Measurements from ENCODE around the gene WASHC1. TPM values are rescaled to one million over a fixed set of nuclear protein-coding genes. Genes with fewer than 3 reads are reported as not detected.
"Not testable (repeated sequence)": the region's sequence is repeated elsewhere in the genome, so short reads cannot be mapped to it uniquely, and the experiment has no call there.

WASHC1 gene, protein sequence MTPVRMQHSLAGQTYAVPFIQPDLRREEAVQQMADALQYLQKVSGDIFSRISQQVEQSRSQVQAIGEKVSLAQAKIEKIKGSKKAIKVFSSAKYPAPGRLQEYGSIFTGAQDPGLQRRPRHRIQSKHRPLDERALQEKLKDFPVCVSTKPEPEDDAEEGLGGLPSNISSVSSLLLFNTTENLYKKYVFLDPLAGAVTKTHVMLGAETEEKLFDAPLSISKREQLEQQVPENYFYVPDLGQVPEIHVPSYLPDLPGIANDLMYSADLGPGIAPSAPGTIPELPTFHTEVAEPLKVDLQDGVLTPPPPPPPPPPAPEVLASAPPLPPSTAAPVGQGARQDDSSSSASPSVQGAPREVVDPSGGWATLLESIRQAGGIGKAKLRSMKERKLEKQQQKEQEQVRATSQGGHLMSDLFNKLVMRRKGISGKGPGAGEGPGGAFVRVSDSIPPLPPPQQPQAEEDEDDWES
- 7.6 TPM for total RNA-seq

DNA sequence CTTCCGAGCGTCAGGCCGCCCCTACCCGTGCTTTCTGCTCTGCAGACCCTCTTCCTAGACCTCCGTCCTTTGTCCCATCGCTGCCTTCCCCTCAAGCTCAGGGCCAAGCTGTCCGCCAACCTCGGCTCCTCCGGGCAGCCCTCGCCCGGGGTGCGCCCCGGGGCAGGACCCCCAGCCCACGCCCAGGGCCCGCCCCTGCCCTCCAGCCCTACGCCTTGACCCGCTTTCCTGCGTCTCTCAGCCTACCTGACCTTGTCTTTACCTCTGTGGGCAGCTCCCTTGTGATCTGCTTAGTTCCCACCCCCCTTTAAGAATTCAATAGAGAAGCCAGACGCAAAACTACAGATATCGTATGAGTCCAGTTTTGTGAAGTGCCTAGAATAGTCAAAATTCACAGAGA, at the start of gene WASHC1:
WASHC1 (minus strand) TSS at position 101 of the 400 bp plus-strand sequence. CDS start 4,457 bp downstream, outside the sequence.
- H3K36me3 ChIP-seq; H3K9me3 ChIP-seq; H3K27ac ChIP-seq; intact Hi-C loops (cut with DNase I); H3K4me1 ChIP-seq; H3K27me3 ChIP-seq; DNase-seq (ENCODE audit: extremely low spot score in 2 of 2): not testable (repeated sequence)
- peak within 1 kb of the TSS; percentile 39 to 47 for H3K4me3 ChIP-seq

DNA sequence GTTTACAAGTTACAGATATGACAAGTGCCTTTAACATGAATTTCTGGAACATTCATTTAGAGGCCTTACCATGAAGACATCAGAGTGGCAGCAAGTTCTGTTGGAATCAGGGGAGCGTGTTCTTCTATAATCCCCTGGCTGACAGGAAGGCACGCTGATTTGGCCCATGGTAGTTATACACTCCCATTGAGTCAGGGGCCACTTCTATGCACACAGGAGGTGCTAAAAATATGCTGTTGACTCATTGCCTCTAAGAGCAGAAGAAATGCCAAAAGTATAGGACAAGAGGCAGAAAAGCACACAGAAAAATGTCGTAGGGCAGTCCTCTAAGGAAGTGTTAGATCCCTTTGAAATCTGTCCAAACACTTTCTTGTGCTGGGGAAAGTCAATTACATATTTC, 49.1 kb upstream of the WASHC1 start:
- intact Hi-C loops (cut with DNase I); H3K36me3 ChIP-seq; DNase-seq (ENCODE audit: extremely low spot score in 2 of 2); H3K4me1 ChIP-seq; H3K9me3 ChIP-seq; H3K27ac ChIP-seq; H3K27me3 ChIP-seq; H3K4me3 ChIP-seq: not testable (repeated sequence)

DNA sequence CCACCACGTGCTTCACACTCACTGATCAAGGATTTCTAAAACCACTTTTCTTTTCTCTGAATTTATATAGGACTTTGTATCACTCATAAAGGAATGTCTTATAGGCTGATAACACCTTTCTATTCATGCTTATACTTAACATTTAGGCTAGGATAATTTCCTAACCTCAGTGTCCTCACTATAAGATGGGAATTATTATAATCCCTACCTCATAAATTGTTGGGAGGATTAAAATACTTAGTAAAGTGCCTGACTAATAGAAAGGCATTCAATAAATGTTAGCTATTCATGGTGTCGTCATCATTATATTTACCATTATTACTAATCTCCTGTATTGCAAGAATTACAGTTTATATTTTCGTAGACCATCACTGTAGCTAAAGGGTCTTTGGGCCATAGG, 47.1 kb upstream of the WASHC1 start:
- H3K27ac ChIP-seq; DNase-seq (ENCODE audit: extremely low spot score in 2 of 2); H3K9me3 ChIP-seq; H3K4me3 ChIP-seq; H3K4me1 ChIP-seq; intact Hi-C loops (cut with DNase I); H3K27me3 ChIP-seq; H3K36me3 ChIP-seq: not testable (repeated sequence)

DNA sequence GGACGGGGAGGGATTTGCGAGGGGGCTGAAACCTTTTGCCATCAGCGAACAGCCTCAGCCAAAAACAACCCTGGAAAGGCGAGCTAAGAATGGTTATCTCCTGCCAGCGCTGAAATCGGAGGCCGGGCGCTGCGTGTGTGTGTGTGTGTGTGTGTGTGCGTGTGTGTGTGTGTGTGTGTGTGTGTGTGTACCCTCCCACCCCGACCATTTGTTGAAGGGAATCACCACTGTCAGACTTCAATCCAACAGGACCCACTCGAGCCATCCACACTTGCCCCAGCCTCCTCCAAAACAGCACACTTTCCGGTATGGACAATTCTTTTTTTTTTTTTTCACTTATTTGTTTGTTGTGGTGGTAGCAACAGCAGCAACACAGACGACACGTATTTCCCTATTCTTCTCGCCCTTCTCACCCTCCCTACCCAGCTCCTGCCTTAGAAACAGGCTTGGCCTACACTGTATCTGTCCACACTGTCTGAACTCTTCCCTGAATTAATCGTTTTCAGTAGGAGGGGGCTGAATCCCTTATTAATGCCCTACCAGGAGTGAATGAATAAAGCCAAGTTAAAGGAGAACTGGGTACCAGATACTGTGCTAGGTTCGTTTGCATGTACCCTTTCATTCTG, 44.8 kb upstream of the WASHC1 start:
- H3K27me3 ChIP-seq; H3K4me1 ChIP-seq; H3K9me3 ChIP-seq; H3K36me3 ChIP-seq; intact Hi-C loops (cut with DNase I); DNase-seq (ENCODE audit: extremely low spot score in 2 of 2): not testable (repeated sequence)
- peak overlapping the region; percentile 33 for H3K27ac ChIP-seq
- peak overlapping the region; percentile 31 to 52 for H3K4me3 ChIP-seq

DNA sequence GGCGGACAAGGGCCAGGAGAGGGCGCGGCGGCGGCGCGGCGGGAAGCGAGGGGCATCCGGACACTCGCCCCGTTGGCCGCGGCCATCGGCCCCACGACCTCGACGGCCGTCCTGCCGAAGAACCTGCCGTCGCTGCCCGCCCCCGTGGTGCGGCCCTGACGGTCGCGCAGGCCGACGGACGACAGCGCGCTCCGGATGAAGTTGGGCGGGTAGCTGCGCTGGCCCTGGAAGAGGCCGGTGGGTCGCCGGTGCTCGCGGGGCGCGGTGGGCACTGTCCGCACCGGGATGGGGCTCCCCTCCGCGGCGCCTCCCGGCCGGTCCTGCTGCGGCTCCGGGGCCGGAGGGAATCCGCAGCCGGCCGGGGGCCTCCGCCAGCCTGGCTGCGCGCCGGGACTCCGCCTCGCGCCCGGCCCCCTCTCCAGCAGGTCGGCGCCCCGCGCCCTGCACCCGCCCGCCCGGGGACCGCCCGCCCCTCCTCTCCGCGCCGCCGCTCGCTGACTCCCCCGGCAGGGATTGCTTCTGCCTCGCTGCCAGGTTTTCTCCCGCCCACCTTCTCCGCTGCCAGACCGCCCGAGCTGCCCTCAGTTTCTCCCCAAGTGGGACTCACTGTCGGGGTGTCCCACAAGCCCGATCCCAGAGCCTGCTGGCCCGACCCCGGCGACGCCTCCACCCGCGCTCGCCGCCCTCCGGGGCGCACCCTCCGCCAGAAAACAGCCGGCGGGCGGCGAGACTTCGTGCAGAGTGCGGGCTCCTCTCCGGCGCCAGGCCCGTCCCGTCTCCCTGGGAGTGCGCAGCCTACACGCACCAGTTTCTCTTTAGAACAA, 44.0 kb upstream of the WASHC1 start:
- H3K4me1 ChIP-seq; H3K9me3 ChIP-seq; DNase-seq (ENCODE audit: extremely low spot score in 2 of 2); intact Hi-C loops (cut with DNase I); H3K36me3 ChIP-seq; H3K27me3 ChIP-seq: not testable (repeated sequence)
- H3K27ac ChIP-seq = peak overlapping the region; percentile 33
- H3K4me3 ChIP-seq = peak overlapping the region; percentile 31 to 52

DNA sequence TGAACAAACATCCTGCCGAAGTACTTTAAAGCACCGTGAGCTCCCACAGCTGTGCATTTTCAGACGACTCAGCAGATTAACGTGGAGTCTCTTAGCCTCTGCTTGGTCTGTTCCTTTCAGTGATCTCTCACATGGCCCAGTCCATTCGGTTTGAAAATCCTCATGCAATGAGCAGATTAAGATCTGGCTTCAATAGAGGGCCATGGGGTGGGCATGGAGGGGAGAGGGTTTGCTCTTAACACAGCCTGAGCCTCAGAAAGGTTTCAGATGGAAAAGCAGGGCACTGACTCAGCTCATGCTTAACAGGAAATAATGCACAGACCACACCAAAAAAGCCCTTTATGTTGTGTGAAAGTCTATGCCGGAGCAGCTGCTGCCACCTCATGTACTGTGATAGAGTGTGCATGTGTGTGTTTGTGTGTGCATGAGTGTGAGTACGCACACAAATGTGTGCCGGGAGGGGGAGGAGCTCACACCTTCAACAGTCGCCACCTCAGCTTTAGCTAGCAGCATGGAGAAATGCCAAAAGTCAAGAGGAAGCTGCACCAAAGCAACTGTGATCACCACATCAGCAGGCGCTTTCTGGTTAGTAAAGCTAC, 33.9 kb upstream of the WASHC1 start:
- H3K27me3 ChIP-seq; intact Hi-C loops (cut with DNase I); DNase-seq (ENCODE audit: extremely low spot score in 2 of 2); H3K9me3 ChIP-seq; H3K4me1 ChIP-seq; H3K4me3 ChIP-seq; H3K36me3 ChIP-seq; H3K27ac ChIP-seq: not testable (repeated sequence)

DNA sequence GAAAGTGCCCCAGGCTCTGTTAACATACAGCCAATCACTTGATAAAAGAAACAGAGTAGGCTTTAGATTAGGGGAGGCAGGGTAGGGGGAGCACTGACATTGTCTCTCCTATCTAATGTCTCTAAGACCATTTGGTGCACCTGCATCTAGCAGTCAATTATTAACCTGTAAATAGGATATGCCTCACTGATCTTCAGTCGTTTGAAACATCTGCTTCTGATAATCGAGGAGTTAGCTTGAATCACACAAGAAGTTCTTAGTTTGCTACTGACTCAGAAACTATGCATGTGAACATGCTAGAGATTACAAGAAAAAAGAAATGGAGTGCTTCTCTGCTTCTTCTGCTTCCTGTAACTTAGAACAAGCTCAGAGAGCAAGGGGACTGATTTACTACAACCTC, 23.4 kb upstream of the WASHC1 start:
- H3K9me3 ChIP-seq; DNase-seq (ENCODE audit: extremely low spot score in 2 of 2); H3K36me3 ChIP-seq; H3K4me3 ChIP-seq; H3K4me1 ChIP-seq; intact Hi-C loops (cut with DNase I); H3K27ac ChIP-seq; H3K27me3 ChIP-seq: not testable (repeated sequence)

DNA sequence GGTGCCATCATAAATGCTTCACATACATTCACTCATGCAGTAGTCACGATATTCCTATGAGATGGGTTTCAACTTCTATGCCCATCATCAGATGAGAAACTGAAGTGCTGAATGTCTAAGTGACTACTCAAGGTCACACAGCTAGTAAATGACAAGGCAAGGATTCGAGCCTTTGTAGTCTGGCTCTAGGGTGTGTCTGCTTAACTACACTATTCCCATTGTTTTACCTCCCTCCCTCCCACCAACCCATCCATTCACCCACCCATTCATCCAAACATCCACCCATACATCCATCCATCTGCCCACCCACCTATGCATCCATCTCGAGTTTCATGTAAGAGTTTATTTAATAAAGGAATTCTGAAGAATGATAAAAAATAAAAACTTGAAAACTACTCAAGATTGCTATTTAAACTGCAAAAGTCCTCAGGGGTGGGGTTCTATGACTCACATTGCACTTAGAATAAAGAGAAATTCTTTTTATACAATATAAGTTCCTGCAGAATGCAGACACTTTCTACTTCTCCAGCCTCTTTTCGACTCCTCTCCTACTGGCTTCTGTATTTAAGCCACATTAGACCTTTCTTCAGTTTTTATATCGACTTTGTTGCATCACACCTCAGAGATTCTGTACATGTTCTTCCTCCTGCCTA, 19.1 kb upstream of the WASHC1 start:
- H3K36me3 ChIP-seq; H3K27ac ChIP-seq; H3K9me3 ChIP-seq; H3K4me3 ChIP-seq; H3K4me1 ChIP-seq; DNase-seq (ENCODE audit: extremely low spot score in 2 of 2); intact Hi-C loops (cut with DNase I); H3K27me3 ChIP-seq: not testable (repeated sequence)

DNA sequence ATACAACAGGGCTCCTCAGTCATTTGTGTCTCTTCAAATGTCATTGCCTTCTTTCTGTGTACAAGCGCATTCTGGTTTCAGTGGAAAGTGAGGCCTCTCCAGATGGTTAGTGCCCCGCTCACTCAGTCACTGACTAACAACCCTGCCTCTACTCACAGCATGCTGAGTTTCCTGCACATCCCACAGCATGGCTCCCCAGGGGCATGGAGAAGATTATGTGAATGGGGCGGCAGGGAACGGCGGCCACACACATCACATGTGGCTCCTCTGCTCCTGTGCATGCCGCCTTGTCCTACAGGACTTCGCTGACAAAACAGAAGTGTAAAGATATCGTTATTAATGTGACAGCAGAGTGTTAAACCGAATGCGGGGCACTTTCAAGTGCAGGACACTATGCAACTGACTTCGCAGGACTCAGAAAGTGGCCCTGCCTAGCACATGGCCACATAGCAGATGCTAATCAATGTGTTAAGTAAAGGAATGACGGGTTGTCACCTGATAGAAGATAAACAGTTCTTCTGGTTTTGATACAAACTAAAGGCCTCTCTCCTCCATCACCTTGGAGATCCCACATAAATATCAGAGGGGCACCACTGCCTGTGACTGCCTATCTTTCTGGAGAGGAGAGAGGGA, 17.5 kb upstream of the WASHC1 start:
- intact Hi-C loops (cut with DNase I) = not testable (repeated sequence)

DNA sequence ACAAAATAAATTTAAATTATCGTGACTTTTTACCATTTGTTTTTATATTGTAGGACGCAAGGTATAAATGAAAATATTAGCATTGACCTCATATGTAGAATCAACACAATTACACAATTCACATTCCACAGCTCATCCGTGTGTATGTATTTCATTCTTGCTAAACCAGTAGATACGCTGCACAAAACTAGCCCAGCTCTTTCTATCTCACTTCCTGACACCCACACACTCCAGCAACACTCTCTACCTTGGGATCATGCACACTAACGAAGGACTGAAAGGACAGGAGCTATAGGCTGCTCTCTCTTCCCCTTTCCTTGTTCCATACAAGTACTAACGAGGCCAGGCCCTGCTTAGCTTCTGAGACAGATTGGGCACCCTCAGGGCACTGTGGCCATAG, 16.9 kb upstream of the WASHC1 start:
- H3K4me3 ChIP-seq; H3K4me1 ChIP-seq; intact Hi-C loops (cut with DNase I); DNase-seq (ENCODE audit: extremely low spot score in 2 of 2); H3K27me3 ChIP-seq; H3K36me3 ChIP-seq; H3K27ac ChIP-seq; H3K9me3 ChIP-seq: not testable (repeated sequence)

More for the DNA sequence above, 17.5 kb upstream of the WASHC1 start:
- not testable (repeated sequence) for H3K36me3 ChIP-seq; H3K4me3 ChIP-seq; DNase-seq (ENCODE audit: extremely low spot score in 2 of 2); H3K9me3 ChIP-seq; H3K27ac ChIP-seq; H3K4me1 ChIP-seq; H3K27me3 ChIP-seq

DNA sequence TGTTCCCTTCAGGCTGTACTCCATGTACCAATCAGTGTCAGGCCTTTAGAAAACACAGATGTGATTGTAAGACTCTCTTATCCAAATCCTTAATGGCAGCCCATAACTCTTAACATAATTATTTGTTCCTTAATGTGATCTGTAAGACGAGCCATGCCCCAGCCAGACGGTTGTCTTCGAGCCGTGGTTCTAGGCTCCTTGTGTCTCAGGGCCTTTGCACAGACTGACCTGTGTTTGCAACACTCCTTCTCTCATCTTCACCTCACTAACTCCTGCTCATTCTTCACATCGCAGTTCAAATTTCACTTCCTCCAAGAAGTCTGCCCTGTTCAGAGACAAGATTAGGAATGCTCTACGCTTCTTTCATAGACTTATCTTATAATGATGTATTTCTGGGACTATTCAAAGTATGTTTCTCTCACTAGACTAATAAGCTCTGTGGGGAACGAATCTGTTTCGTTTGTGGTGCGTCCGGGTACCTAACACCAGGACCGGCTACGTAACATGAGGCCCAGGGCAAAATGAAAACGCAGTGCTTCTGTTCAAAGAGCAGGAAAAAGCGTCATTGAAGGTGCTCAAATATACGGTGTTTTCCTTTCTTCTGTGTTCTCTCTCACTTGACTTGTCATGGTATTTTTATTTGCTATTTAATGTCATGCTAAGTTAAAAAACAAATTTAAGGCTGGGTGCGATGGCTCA, 16.1 kb upstream of the WASHC1 start:
- H3K27ac ChIP-seq; H3K4me1 ChIP-seq; H3K27me3 ChIP-seq; H3K9me3 ChIP-seq; intact Hi-C loops (cut with DNase I); H3K4me3 ChIP-seq; H3K36me3 ChIP-seq; DNase-seq (ENCODE audit: extremely low spot score in 2 of 2): not testable (repeated sequence)

DNA sequence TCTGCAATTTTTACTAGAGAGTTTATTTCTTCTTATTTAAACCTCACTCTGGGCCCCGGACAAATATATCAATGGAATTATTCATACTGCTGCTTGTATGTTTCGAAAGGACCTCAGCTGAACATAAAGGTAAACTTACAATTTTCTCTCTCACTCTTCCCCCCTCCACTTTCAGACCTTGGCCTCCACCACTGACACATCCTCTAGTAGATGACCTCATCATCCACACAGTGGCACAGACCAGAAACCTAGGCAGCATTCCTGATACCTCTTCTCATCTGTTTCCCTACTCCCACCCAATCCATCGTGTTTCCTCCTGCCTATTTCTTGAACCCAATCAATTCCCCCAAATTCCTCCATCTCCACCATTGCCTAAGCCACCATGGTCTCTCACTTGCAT, 15.2 kb upstream of the WASHC1 start:
- DNase-seq (ENCODE audit: extremely low spot score in 2 of 2); H3K4me1 ChIP-seq; intact Hi-C loops (cut with DNase I); H3K27me3 ChIP-seq; H3K27ac ChIP-seq; H3K36me3 ChIP-seq; H3K9me3 ChIP-seq; H3K4me3 ChIP-seq: not testable (repeated sequence)

Measured in vagina (tissue), 2 donors.